K562 (cell line): ENCODE measurements around the gene RERE. TPM values are rescaled to one million over a fixed set of nuclear protein-coding genes. Genes with fewer than 3 reads are reported as not detected.
"Not testable (repeated sequence)": the region's sequence is repeated elsewhere in the genome, so short reads cannot be mapped to it uniquely, and the experiment has no call there.

ENCODE experiments used
- ATAC-seq: fragments of 200-7000 bp; cut with Tn5 transposase; 3 replicates; pipeline ENCODE4 v1.9.1; 2020; ENCODE audit warnings: moderate library complexity
- BruUV-seq: library from RNA; stranded (reverse); fragments of 400-500 nt; replicated peaks from 2 replicates; lab custom pipeline; 2021; lab: Mats Ljungman, UMichigan
- CTCF ChIA-PET: fragments of 300-600 bp; formaldehyde crosslinking; extraction: SDS; loops from one replicate; lab custom pipeline; 2021; ENCODE audit warnings: low intra/inter-chr PET ratio; lab: Yijun Ruan, JAX
- POLR2A ChIA-PET: fragments of 300-600, 350-650 bp; sonication (Branson Sonifier 250); formaldehyde crosslinking; extraction: SDS; loops from one replicate; lab custom pipeline; 2021; ENCODE audit warnings: antibody characterized with exemption, inconsistent platforms; lab: Yijun Ruan, JAX
- DNase-seq, 4 experiments: peaks; one replicate each; pipeline versions ENCODE4 v3.0.0 to v3.0.0-alpha.2; 2011 to 2018; ENCODE audit warnings: low spot score in 3 of 4, mixed read lengths in 3 of 4; ENCODE audit errors: extremely low read depth in 1 of 4
- FAIRE-seq: peaks from 2 replicates; lab custom pipeline; 2011; peaks lifted over from hg19 to GRCh38; lab: Jason Lieb, UNC
- H2AFZ ChIP-seq: 2 replicates; pipeline ENCODE4 v1.6.0; 2011; ENCODE audit warnings: low read depth, low read length, control low read depth, inconsistent platforms
- H3K27ac ChIP-seq: fragments of 200-600 bp; 3 replicates; pipeline ENCODE4 v1.8.0; 2011; ENCODE audit warnings: low read depth, mild to moderate bottlenecking, control low read depth, inconsistent platforms, low read length, moderate library complexity, mixed read lengths; ENCODE audit errors: extremely low read depth
- H3K27me3 ChIP-seq, 2 experiments: fragments of 300-600 bp in 1 of 2; 2 replicates in 1 of 2; 3 replicates in 1 of 2; pipeline versions ENCODE4 v1.6.0 to v1.8.0; 2011; ENCODE audit warnings: inconsistent platforms in 2 of 2, low read length in 2 of 2, mild to moderate bottlenecking in 1 of 2, mixed read lengths in 1 of 2, moderate library complexity in 1 of 2; ENCODE audit not compliant: control insufficient read depth in 2 of 2, insufficient read depth in 2 of 2
- H3K36me3 ChIP-seq: fragments of 300-600 bp; 3 replicates; pipeline ENCODE4 v1.8.0; 2011; ENCODE audit warnings: mild to moderate bottlenecking, low read length, inconsistent platforms; ENCODE audit not compliant: control insufficient read depth, insufficient read depth
- H3K4me1 ChIP-seq, 2 experiments: fragments of 200-600 bp in 1 of 2; replicated peaks in 1 of 2; 2 replicates in 1 of 2; 3 replicates in 1 of 2; pipeline versions ENCODE4 v1.5.1 to v1.8.0; 2011; ENCODE audit warnings: inconsistent platforms in 2 of 2, low read length in 2 of 2, mild to moderate bottlenecking in 1 of 2, mixed read lengths in 1 of 2, moderate library complexity in 1 of 2; ENCODE audit not compliant: control insufficient read depth in 2 of 2, insufficient read depth in 2 of 2
- H3K4me2 ChIP-seq: 2 replicates; pipeline ENCODE4 v1.6.1; 2011; ENCODE audit warnings: low read length, control low read depth, inconsistent platforms, mixed read lengths; ENCODE audit not compliant: insufficient read depth
- H3K4me3 ChIP-seq: fragments of 200-600 bp; sonication (generic), shearing (Covaris generic); 2 replicates; pipeline ENCODE4 v1.5.1; 2016; ENCODE audit warnings: control low read depth, inconsistent platforms
- H3K79me2 ChIP-seq: fragments of 200-600 bp; 3 replicates; pipeline ENCODE4 v1.8.0; 2011; ENCODE audit warnings: low read length, inconsistent platforms; ENCODE audit not compliant: control insufficient read depth, insufficient read depth
- H3K9ac ChIP-seq, 2 experiments: 2 replicates each; pipeline versions ENCODE4 v1.6.0 to v1.6.1; 2011; ENCODE audit warnings: low read depth in 2 of 2, low read length in 2 of 2, control low read depth in 1 of 2, inconsistent platforms in 1 of 2, mild to moderate bottlenecking in 1 of 2, mixed read lengths in 1 of 2; ENCODE audit not compliant: insufficient read depth in 1 of 2
- H3K9me1 ChIP-seq: one replicate; pipeline ENCODE4 v1.6.0; 2011; ENCODE audit warnings: inconsistent platforms, mild to moderate bottlenecking, low read length, moderate library complexity; ENCODE audit not compliant: control insufficient read depth, insufficient read depth
- H3K9me3 ChIP-seq: replicated peaks from 2 replicates; pipeline ENCODE4 v1.5.1; 2011; ENCODE audit warnings: low read depth, low read length, inconsistent platforms; ENCODE audit not compliant: control insufficient read depth, insufficient read depth
- H4K20me1 ChIP-seq: replicated peaks from 2 replicates; pipeline ENCODE4 v1.6.1; 2011; ENCODE audit warnings: low read length, inconsistent platforms, mixed read lengths; ENCODE audit not compliant: control insufficient read depth, insufficient read depth
- COPS2 ChIP-seq: fragments of 450-650 bp; conservative IDR thresholded peaks from 2 replicates; pipeline ENCODE4 v1.6.1; 2016; ENCODE audit warnings: mild to moderate bottlenecking, moderate library complexity
- ESRRA ChIP-seq: fragments of 450-650 bp; IDR thresholded peaks from 2 replicates; pipeline ENCODE4 v1.6.1; 2014; ENCODE audit warnings: low read depth, mild to moderate bottlenecking, moderate library complexity, borderline replicate concordance
- HNRNPH1 ChIP-seq: fragments of 200-400 bp; formaldehyde crosslinking; optimal IDR thresholded peaks from 2 replicates; pipeline ENCODE3; 2017; ENCODE audit warnings: low read depth, mild to moderate bottlenecking, low read length, moderate library complexity
- KHSRP ChIP-seq: fragments of 450-650 bp; IDR thresholded peaks from 2 replicates; pipeline ENCODE4 v1.6.1; 2017
- SRSF1 ChIP-seq: fragments of 200-400 bp; formaldehyde crosslinking; IDR thresholded peaks from 2 replicates; pipeline ENCODE4 v1.6.1; 2017; ENCODE audit warnings: mild to moderate bottlenecking, low read depth, low read length, moderate library complexity
- ZNF408 ChIP-seq: fragments of 250-450 bp; sonication (Bioruptor Pico); IDR thresholded peaks from 2 replicates; pipeline ENCODE4 v1.4.0; 2020; ENCODE audit warnings: low read depth, mild to moderate bottlenecking, moderate library complexity
- WGBS: fragments of 100-300 bp; shearing (Covaris generic); methylation state at CpG from one replicate; pipeline ENCODE4 v1.1.6; 2016; ENCODE audit warnings: low coverage, mixed read lengths; ENCODE audit not compliant: insufficient coverage; ENCODE audit errors: missing lambda C conversion rate; 5-methylcytosine and 5-hydroxymethylcytosine counted together
- in situ Hi-C: fragments of 300-500 bp; cut with MboI; formaldehyde crosslinking; loops from 4 replicates; pipeline ENCODE4 v1.15.0; 2018; ENCODE audit warnings: inconsistent platforms, mixed read lengths
- intact Hi-C: fragments of 100-400 bp; cut with micrococcal nuclease; formaldehyde crosslinking; loops from 2 replicates; pipeline ENCODE4 v1.14.2; 2022
- polyA plus RNA-seq, 8 experiments: library from polyadenylated mRNA; depleted of rRNA in 4 of 8; stranded (reverse) in 5 of 8; unstranded in 3 of 8; fragments of >200 nt; fragmentation: Nextera tagmentation in 2 of 8; fragmentation: Illumina TruSeq in 1 of 8; extraction: Ambion mirVana in 2 of 8; extraction: Trizol in 1 of 8; gene quantifications; 2 replicates each; pipeline versions ENCODE4 v1.2.1 to v1.2.3, GENCODE V29; 2011 to 2014; ENCODE audit warnings: inconsistent platforms in 1 of 8, missing spikeins in 1 of 8
- total RNA-seq, 7 experiments: library from RNA; depleted of rRNA in 6 of 7; stranded (reverse); fragments of >200 nt in 6 of 7; fragmentation: Illumina TruSeq in 2 of 7; extraction: Trizol in 2 of 7; gene quantifications; 2 replicates each; pipeline versions ENCODE4 v1.2.1 to v1.2.3, GENCODE V29; 2011 to 2021; ENCODE audit warnings: low replicate concordance in 1 of 7
- TF ChIP-seq, protein P1 (sequence below): sonication (generic); formaldehyde crosslinking; IDR thresholded peaks from 2 replicates; pipeline ENCODE4 v1.8.1; 2022; ENCODE audit warnings: missing genetic modification reagents

Gene RERE
- total and polyA plus RNA-seq, 9 of the 15 experiments (the other 6 are each of a cell fraction or from before 2014, with no cell fraction given), result 3.0 to 51.5 (median 13.4) TPM

DNA sequence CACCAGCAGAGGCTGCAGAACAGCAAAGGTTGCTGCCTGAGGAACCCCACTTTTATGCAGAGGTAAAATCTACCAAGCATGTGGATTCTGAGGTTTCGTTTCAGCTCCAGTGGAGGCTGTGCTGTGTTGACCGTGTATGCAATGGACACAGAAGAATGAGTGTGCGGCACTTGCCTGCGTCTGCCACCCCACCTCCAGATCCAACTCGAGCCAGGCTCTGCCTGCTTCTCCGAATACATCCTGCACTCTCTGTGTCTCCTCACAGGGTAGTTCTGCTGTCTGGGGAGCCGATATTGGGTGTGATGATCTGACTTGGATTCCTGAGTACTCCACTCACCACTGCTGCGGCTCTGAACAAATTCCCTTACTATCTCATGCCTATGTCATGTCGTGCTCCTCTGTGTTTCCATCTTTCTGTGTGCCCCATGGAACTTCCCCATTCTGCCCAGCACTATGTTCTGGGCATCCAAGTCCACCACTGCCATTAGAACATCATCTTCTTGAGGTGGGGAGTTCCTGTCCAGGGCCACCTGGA, 369.8 kb downstream of the RERE start:
- in situ Hi-C loops (no loop called here), intact Hi-C loops (loop anchor here (10.0 kb wide), 1 partner anchor 73 kb away; no protein-coding TSS in a partner anchor)
- no peaks in the 10 kb centered on the region; the same call in 1 of the 2 replicates for H3K9me3 ChIP-seq
- H3K4me2 ChIP-seq, result no peak overlapping the region
- H3K36me3 ChIP-seq, result peaks cover 6% of the 10 kb centered on the region; the same call in 1 of the 3 replicates
- 91% methylated on average over 9 of the region's 9 CpGs for WGBS
- ATAC-seq (no peak), DNase-seq (no peak), FAIRE-seq (no peak)
- H2AFZ ChIP-seq, result no peak overlapping the region
- ChIA-PET POLR2A (no interaction called here), CTCF (no interaction called here)
- no TSS peak for BruUV-seq
- no peaks in the 10 kb centered on the region for H3K79me2 ChIP-seq
- H3K9ac ChIP-seq, result no peak overlapping the region
- TF ChIP-seq ESRRA, result no peak
- no peak for TF ChIP-seq KHSRP
- no peak for TF ChIP-seq COPS2
- TF ChIP-seq ZNF408, result no peak
- TF ChIP-seq SRSF1, result no peak
- no peak for TF ChIP-seq HNRNPH1
- TF ChIP-seq, protein P1, sequence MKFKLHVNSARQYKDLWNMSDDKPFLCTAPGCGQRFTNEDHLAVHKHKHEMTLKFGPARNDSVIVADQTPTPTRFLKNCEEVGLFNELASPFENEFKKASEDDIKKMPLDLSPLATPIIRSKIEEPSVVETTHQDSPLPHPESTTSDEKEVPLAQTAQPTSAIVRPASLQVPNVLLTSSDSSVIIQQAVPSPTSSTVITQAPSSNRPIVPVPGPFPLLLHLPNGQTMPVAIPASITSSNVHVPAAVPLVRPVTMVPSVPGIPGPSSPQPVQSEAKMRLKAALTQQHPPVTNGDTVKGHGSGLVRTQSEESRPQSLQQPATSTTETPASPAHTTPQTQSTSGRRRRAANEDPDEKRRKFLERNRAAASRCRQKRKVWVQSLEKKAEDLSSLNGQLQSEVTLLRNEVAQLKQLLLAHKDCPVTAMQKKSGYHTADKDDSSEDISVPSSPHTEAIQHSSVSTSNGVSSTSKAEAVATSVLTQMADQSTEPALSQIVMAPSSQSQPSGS, result no peak
- no peaks in the 10 kb centered on the region for H3K9me1 ChIP-seq
- H3K27me3 ChIP-seq, result no peaks in the 10 kb centered on the region
- no peaks in the 10 kb centered on the region for H4K20me1 ChIP-seq
- H3K27ac ChIP-seq, result no peak overlapping the region
- no peak overlapping the region for H3K4me3 ChIP-seq
- H3K4me1 ChIP-seq, result no peaks in the 10 kb centered on the region

DNA sequence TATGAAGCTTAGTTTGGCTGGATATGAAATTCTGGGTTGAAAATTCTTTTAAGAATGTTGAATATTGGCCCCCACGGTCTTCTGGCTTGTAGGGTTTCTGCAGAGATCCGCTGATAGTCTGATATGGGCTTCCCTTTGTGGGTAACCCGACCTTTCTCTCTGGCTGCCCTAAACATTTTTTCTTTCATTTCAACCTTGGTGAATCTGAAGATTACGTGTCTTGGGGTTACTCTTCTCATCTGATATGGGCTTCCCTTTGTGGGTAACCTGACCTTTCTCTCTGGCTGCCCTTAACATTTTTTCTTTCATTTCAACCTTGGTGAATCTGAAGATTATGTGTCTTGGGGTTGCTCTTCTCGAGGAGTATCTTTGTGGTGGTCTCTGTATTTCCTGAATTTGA, 371.3 kb downstream of the RERE start:
- BruUV-seq, H4K20me1 ChIP-seq, H3K9ac ChIP-seq, H3K27ac ChIP-seq, FAIRE-seq, ATAC-seq, in situ Hi-C loops, H3K27me3 ChIP-seq, H3K79me2 ChIP-seq, H3K36me3 ChIP-seq, POLR2A ChIA-PET, H2AFZ ChIP-seq, CTCF ChIA-PET, H3K9me1 ChIP-seq, H3K9me3 ChIP-seq, H3K4me1 ChIP-seq, H3K4me3 ChIP-seq, DNase-seq, H3K4me2 ChIP-seq: not testable (repeated sequence)
- 54% methylated on average over 5 of the region's 5 CpGs for WGBS
- intact Hi-C loops, result loop anchor here (10.0 kb wide), 1 partner anchor 71 kb away; no protein-coding TSS in a partner anchor
